GM18498 (cell line): Measurements from ENCODE around the gene CALHM6.
A peak's percentile ranks its signal among the peaks of the same experiment; 100 is the strongest.

Source experiments
- ATAC-seq: cut with Tn5 transposase; IDR thresholded peaks from one replicate; pipeline ENCODE4 v1.9.1; 2021; ENCODE audit warnings: mild to moderate bottlenecking, moderate library complexity; ENCODE audit not compliant: unreplicated experiment

The CALHM6 gene

DNA sequence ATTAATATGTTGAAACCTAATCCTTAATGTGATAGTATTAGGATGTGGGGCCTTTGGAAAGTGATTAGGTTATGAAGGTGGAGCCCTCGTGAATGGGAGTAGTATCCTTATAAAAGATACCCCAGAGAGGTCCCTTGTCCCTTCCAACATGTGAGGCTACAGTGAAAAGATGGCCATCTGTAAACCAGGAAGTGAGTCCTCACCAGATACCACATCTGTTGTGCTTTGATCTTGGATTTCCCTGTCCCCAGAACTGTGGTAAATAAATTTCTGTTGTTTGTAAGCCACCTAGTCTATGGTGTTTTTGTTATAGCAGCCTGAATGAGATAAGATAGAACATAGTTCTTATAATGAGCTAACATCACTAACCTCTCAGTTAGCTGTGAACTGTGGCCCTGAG is 16.6 kb upstream of the CALHM6 start:
- ATAC-seq = peak; percentile 20

DNA sequence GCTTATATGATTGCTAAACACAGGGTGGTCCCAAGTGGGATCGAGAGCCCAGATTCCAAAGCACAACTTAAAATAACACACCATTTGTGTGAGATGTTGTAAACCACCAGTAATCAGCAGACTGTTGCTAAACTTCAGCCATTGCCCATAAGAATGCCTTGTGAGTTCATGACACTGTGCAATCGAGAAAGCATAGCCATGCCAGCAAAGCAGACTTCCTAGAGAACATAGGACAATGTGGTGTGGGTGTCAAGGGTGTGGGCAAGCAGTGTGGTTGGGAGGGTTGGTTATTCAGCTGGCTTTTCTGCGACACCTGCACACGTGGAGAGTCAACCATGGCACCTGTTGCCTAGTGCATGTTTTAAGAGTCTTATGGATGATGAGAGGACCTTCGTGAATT is 16.1 kb upstream of the CALHM6 start:
- ATAC-seq = no peak

DNA sequence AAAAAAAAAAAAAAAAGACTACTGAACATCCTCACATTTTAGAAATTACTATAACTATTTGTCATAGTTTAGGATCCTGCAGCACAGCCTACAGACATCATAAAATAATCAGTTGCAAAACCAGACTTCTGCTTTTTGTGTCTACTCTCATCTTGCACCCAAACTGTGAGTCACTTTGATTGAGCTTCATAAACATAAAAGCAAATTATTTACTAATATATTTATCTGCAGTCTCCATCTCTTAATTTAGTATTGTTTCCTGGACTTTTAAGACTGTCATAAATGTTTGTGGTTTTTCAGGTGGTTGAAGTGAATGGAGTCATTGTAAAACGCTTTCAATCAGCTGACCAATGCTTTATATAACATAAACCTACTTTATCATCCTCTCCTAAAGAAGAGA is 14.8 kb upstream of the CALHM6 start:
- no peak for ATAC-seq

DNA sequence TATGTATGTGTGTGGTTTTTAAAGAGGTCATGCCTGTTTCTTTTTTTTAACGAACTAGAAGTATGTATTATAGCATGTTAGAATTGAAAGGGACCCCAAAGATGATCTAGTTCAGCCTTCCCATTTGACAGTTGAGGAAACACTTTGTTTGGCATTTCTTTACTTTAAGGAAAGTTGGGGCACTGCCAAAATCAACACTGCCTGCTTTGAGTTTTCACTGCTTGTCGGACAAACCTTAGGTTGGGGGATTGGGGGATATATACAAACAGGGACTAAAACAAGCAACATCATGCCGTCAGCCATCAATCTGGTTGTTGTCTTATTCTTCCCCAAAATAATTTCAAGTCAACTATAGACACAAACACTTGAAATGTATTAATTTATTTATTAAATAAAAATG is 14.1 kb upstream of the CALHM6 start:
- no peak for ATAC-seq

- no peak for ATAC-seq
Measured at GRCh38 chr6:116447496-116448011, 13.6 kb upstream of the CALHM6 start.

DNA sequence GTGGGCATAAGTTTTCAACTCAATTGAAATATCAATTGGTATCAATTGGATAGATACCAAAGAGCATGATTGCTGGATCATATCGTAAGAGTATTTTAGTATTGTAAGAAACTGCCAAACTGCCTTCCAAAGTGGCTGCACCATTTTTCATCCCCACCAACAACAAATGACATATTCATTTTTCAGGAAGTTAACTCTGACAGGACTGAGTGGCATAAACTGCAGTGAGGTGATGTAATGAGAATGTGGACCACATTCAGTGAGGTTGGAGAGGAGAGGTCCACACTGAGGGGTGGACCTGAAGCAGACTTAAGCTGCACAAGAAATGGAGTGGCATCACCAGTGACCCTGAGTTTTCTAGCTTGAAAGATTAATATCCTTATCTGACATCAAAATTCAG is 11.6 kb upstream of the CALHM6 start:
- no peak for ATAC-seq

GRCh38 chr6:116450185-116450710 is 10.9 kb upstream of the CALHM6 start:
- ATAC-seq = no peak

GRCh38 chr6:116450769-116451740 is 10.1 kb upstream of the CALHM6 start:
- peak; percentile 95 for ATAC-seq

DNA sequence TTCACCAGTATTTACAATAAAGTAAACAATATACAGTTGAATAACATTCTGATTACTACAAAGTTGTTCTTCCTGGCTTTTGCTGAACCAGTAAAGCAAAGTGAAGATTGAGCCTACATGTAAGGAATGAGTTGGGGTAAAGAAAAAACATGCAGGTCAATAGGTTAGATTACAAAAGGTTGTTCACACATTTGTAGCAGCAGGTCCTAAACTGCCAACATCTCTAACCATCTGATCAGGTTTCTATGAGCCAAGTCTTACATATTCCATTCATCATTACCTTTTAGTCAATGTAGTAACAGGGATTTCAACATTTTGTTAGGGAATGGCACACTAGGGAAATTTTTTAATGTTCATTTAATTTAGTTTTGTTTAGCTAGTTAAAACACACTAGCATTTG is 9.3 kb upstream of the CALHM6 start:
- ATAC-seq = no peak

DNA sequence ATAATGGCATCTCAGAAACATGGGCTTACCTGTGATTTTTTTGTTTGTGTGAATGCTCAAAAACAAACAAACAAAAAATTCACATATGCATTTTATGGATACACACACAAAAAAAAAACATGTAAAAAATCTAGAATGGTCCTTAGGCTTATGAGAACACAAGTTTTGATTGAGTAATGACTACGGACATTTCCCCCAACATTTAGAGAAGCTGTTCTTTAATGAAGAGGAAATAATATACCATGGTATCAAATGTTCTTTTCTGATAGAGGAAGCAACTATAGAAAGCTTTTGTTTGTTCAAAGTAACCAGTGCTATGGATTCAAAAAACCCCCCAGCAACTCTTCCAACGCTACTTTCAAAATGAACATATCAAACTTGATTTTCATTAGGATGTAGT is 8.6 kb upstream of the CALHM6 start:
- ATAC-seq = no peak

GRCh38 chr6:116456106-116456505 is 5.1 kb upstream of the CALHM6 start:
- no peak for ATAC-seq

- ATAC-seq = no peak
Measured at GRCh38 chr6:116456927-116457326, 4.2 kb upstream of the CALHM6 start.

DNA sequence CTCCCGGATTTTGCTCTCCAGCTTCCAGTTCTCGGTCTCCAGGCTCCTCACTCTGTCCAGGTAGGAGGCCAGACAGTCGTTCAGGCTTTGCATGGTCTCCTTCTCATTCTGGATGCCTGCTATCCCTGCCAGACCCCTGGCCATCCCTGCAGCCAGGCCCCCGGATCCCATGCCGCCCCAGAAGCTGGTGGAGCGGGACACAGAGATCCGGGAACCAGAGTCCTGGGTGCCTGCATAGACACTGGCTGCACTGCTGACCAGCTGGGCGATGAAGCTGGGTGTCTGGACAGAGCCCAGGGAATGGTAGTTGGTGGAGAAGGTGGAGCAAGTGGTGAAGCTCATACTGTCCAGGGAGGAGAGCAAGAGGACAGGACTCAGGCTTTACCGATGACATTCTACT is 2.9 kb upstream of the CALHM6 start:
- ATAC-seq = no peak

DNA sequence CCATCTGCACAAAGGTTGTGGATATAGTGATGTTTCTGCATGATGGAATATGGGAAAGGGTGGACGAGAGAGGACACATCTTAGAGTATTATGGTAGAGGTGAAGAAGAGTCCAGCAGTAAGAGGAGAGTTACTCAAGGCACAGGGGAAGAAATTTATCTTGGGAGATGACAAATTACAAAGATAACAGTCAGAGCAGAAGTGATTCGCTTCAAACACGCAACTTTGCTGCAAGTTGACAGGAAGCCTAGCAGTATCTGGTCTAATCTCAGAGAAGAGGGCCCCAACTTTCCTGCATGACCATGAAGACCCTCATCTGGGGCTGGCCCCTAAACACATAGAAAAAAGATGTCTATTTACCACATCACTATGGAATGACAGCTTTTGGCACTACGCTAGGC is 1.2 kb upstream of the CALHM6 start:
- no peak for ATAC-seq

DNA sequence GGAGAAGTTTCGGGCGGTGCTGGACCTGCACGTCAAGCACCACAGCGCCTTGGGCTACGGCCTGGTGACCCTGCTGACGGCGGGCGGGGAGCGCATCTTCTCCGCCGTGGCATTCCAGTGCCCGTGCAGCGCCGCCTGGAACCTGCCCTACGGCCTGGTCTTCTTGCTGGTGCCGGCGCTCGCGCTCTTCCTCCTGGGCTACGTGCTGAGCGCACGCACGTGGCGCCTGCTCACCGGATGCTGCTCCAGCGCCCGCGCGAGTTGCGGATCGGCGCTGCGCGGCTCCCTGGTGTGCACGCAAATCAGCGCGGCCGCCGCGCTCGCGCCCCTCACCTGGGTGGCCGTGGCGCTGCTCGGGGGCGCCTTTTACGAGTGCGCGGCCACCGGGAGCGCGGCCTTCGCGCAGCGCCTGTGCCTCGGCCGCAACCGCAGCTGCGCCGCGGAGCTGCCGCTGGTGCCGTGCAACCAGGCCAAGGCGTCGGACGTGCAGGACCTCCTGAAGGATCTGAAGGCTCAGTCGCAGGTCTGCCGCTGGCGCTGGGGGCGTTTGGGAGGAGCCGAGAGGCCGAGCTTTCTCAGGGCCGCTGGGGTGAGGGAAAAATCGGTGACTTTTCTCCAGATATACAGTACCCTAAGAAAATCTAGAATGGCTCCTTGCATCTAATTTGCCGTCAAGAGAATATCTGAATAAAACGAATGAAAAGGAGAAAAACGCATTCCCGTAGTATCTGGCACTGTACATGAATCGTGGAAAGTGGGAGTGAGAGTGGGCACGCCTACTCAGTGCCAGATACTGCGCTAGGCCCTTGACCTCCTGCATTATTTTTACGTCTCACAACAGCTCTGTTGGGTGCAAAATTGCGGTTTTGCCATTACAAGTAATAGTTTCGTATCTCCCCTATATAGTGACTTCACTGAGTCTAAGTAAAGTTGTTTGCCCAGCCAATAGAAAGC is 1.0 kb downstream of the CALHM6 start:
- ATAC-seq = peak; percentile 78

- no peak for ATAC-seq
Measured at GRCh38 chr6:116463301-116463700, 2.1 kb downstream of the CALHM6 start.

- ATAC-seq = no peak
Measured at GRCh38 chr6:116465246-116465645, 4.1 kb downstream of the CALHM6 start.

DNA sequence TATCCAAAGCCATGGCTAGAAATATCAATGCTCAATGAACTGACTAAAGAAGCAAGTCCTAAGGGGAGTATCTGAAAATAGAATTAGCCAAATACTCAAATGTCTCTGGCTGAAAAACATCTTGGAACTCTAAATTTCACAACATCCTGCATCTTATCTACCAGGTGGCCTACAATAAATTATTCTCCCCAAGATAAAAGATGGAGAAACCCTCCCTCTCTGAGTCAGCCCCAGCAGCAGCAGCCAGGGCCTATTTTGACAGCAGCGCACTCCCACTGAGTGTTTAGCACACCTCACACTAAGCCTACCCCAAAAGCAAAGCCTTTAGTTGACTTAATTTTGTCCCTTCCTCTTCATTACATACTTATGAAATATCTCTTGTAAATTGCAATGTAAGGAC is 5.9 kb downstream of the CALHM6 start:
- ATAC-seq = no peak

GRCh38 chr6:116467514-116467913 is 6.3 kb downstream of the CALHM6 start:
- ATAC-seq = no peak

DNA sequence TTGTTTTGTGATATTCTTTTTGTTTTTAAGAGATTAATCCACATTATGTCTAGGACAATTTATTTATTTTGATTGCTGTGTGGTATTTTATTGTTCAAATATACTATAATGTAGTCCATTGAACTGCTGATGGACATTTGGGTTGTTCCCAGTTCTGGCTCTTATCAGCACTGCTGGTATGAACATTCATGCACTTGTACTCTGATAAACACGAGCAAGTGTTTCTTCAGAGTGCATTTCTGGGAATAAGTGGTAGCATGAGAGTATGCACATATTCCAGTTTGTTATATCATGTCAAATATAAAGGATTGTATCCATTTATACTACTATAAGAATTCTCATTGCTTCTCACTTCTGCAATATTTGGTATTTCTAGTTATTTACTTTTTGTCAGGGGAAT is 7.1 kb downstream of the CALHM6 start:
- no peak for ATAC-seq

DNA sequence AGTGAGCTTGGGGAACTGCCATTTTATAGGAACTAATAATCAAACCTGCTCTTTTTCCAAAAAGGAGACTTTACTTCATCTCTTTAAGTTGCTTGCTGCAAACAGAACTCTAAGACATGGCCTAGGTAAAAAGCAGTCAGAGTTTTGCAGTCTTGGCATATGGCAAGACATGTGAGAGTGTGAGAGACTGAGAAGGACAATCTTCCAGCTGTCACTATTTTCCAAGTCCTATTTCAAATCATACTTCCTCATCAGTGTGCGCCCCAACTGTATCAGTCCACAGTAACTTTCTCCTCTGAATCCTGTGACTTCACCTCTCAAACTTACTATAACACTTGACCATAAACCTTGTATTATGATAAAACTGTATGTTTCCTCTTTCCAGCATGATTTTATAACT is 10.4 kb downstream of the CALHM6 start:
- ATAC-seq = no peak
